ENCODE measurements around the gene RNF112.

DNA sequence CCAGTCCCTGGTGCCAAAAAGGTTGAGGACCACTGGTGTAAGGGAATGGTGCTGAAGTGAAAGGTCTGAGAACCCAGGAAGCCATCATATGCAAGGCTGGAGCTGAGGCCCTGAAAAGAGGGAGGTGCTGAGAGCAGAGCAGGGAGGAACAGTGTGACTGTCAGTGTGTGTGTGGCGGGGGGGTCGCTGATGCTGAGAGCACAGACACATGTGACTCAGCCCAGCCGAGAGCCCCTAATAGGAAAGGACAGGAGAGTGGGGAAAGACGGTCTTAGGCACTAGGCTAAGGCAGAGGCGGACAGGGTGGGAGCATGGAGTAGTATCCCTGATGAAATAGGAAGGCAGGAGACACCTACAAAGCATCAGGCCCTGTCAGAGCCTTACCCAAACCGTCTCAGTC is 49.7 kb upstream of the RNF112 start:
- TF ChIP-seq CTCF (IDR thresholded peaks at IDR 0.05 in 8 of 11, conservative IDR thresholded peaks at IDR 0.05 in 3 of 11) (no peak), POLR2A (IDR thresholded peaks at IDR 0.05) (no peak)
